Spleen (tissue), 11 donors: ENCODE data around the gene QSER1. TPM values are rescaled to one million over a fixed set of nuclear protein-coding genes. Genes with fewer than 3 reads are reported as not detected.

Experiments used
- DNase-seq: peaks from one replicate; pipeline ENCODE4 v3.0.0-alpha.2; 2020
- H3K27ac ChIP-seq, 8 donors: fragments of 200-600 bp; sonication (generic) in 7 of 8; 1 replicate in 4 of 8; 2 replicates in 4 of 8; pipeline versions ENCODE4 v1.5.0 to v1.8.0; 2016 to 2021; ENCODE audit warnings: inconsistent platforms in 4 of 8, mild to moderate bottlenecking in 4 of 8, moderate library complexity in 1 of 8
- H3K27me3 ChIP-seq, 7 donors: fragments of 200-600 bp; sonication (generic) in 6 of 7; replicated peaks in 1 of 7; 1 replicate in 4 of 7; 2 replicates in 3 of 7; pipeline versions ENCODE4 v1.5.0 to v1.8.0; 2016 to 2021; ENCODE audit warnings: inconsistent platforms in 3 of 7, mild to moderate bottlenecking in 1 of 7
- H3K36me3 ChIP-seq, 6 donors: fragments of 200-600 bp; sonication (generic) in 5 of 6; 1 replicate in 4 of 6; 2 replicates in 2 of 6; pipeline versions ENCODE4 v1.5.0 to v1.8.0; 2016 to 2021; ENCODE audit warnings: inconsistent platforms in 2 of 6
- H3K4me1 ChIP-seq, 6 donors: fragments of 200-600 bp; sonication (generic) in 5 of 6; 1 replicate in 3 of 6; 2 replicates in 3 of 6; pipeline versions ENCODE4 v1.5.0 to v1.8.0; 2016 to 2021; ENCODE audit warnings: inconsistent platforms in 3 of 6
- H3K4me3 ChIP-seq, 8 donors: fragments of 200-600 bp; sonication (generic) in 7 of 8; 1 replicate in 4 of 8; 2 replicates in 4 of 8; pipeline versions ENCODE4 v1.5.0 to v1.8.0; 2016 to 2021; ENCODE audit warnings: inconsistent platforms in 4 of 8, mild to moderate bottlenecking in 4 of 8, moderate library complexity in 2 of 8
- H3K9me3 ChIP-seq, 8 donors: fragments of 200-600 bp; sonication (generic) in 7 of 8; 1 replicate in 4 of 8; 2 replicates in 4 of 8; pipeline versions ENCODE4 v1.5.0 to v1.8.0; 2016 to 2021; ENCODE audit warnings: inconsistent platforms in 4 of 8
- POLR2A ChIP-seq, 3 donors: fragments of 450-650 bp; IDR thresholded peaks; one replicate each; pipeline ENCODE4 v1.5.1; 2017; ENCODE audit warnings: antibody characterized with exemption in 3 of 3, mild to moderate bottlenecking in 1 of 3
- POLR2AphosphoS5 ChIP-seq, 3 donors: sonication (generic); formaldehyde crosslinking; IDR thresholded peaks; one replicate each; pipeline ENCODE4 v1.5.1; 2017; ENCODE audit warnings: antibody characterized with exemption in 3 of 3
- WGBS, 5 donors: extraction: QIAGEN DNeasy Blood & Tissue Kit in 3 of 5; methylation state at CpG; one replicate each; pipeline versions ENCODE4 v1.1.5 to v1.1.7; 2013 to 2018; 5-methylcytosine and 5-hydroxymethylcytosine counted together
- intact Hi-C: fragments of 100-400 bp; cut with DNase I; formaldehyde crosslinking; loops from one replicate; pipeline ENCODE4 v1.15.0; 2023; ENCODE audit warnings: low total_unique reads
- polyA plus RNA-seq, 3 donors: library from polyadenylated mRNA; stranded (reverse); fragments of 200-250 nt; gene quantifications; one replicate each; pipeline ENCODE4 v1.2.1, GENCODE V29; 2013
- total RNA-seq, 7 donors: library from RNA; depleted of rRNA in 3 of 7; stranded (reverse); fragments of >200 nt in 3 of 7; fragmentation: NEBNext Ultra II Directional in 4 of 7; extraction: Animal tissue kit (Norgen Biotek cat#: 25700) in 4 of 7; gene quantifications; one replicate each; pipeline versions ENCODE4 v1.1.0 to v1.2.1, GENCODE V29; 2016 to 2021
- TF ChIP-seq, protein P1 (sequence below), 11 experiments: fragments of 200-600 bp in 7 of 11; fragments of 450-650 bp in 4 of 11; sonication (generic) in 4 of 11; IDR thresholded peaks in 8 of 11; conservative IDR thresholded peaks in 3 of 11; 1 replicate in 7 of 11; 2 replicates in 4 of 11; pipeline versions ENCODE4 v1.4.0 to v1.8.0; 2016 to 2021; ENCODE audit warnings: antibody characterized with exemption in 11 of 11, inconsistent platforms in 4 of 11, mild to moderate bottlenecking in 1 of 11
- donor health status: healthy with polysubstance abuse.
- donor health status: DM: no; HTN: no; CAD: no; lungs with moderate emphysema.
- donor health status: DM: no; HTN: no; CAD: no.
- donor health status: Bipolar disorder and iron deficiency.
- donor health status: healthy.
- donor health status: DM: no; HTN: no; CAD: no.
- donor health status: DM: yes; HTN: yes; CAD: no.

Gene QSER1
- total and polyA plus RNA-seq, 10 donors: 2.4 to 34.9 (median 24.6) TPM

DNA sequence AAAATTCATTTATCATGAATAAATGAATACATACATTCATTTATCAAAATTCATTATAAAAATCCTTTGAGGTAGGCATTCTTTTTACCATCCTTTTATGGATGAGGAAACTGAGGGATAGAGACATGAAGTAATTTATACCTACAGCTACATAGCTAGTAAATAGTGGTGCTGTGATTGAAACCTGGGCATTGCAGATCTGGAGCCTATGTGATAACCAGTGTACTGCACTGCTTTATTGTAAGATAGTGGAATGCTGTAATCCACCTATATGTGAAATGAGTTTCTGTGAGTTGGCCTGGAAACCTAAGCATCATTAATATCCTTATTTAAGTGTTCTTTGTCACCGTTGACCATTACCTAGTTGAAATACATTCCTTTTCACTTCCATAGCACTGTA is 4.5 kb downstream of the QSER1 start:
- Histone ChIP-seq H3K27ac (no peak overlapping the region), H3K36me3 (peaks cover 0 to 7% (median 0%) of the 10 kb centered on the region in 6 donors), H3K4me1 (peaks cover 0 to 67% (median 49%) of the 10 kb centered on the region in 6 donors), H3K9me3 (no peaks in the 10 kb centered on the region), H3K27me3 (no peaks in the 10 kb centered on the region), H3K4me3 (no peak overlapping the region)
- TF ChIP-seq POLR2A (IDR thresholded peaks at IDR 0.05) (no peak), POLR2AphosphoS5 (IDR thresholded peaks at IDR 0.05) (no peak)
- TF ChIP-seq, protein P1, sequence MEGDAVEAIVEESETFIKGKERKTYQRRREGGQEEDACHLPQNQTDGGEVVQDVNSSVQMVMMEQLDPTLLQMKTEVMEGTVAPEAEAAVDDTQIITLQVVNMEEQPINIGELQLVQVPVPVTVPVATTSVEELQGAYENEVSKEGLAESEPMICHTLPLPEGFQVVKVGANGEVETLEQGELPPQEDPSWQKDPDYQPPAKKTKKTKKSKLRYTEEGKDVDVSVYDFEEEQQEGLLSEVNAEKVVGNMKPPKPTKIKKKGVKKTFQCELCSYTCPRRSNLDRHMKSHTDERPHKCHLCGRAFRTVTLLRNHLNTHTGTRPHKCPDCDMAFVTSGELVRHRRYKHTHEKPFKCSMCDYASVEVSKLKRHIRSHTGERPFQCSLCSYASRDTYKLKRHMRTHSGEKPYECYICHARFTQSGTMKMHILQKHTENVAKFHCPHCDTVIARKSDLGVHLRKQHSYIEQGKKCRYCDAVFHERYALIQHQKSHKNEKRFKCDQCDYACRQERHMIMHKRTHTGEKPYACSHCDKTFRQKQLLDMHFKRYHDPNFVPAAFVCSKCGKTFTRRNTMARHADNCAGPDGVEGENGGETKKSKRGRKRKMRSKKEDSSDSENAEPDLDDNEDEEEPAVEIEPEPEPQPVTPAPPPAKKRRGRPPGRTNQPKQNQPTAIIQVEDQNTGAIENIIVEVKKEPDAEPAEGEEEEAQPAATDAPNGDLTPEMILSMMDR (IDR thresholded peaks at IDR 0.05 in 8 of 11, conservative IDR thresholded peaks at IDR 0.05 in 3 of 11): no peak
- no peak for DNase-seq
- intact Hi-C loops: no loop called here
- WGBS, 5 donors: 75 to 97% (median 89%) methylated on average over 1 of the region's 1 CpG

DNA sequence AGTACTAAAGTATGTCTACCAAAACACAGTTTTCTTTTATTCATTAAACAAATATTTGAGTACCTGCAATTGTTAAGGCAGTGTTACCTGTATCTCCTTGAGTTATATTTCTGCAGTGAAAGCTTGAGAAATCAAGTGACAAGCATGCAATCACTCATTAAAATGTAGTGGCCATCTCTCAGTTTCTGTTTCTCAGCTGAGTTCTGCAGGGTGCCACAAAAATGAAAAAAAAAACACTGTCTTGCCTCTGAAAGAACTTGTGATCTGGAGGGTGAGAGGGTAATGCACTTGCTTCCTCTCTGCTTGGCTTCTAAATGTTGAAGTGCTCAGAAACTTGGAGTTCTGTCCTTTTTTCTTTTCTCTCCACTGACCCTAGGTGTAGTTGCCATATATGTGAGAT is 6.8 kb downstream of the QSER1 start:
- peaks cover 0 to 65% (median 44%) of the 10 kb centered on the region in 6 donors for H3K4me1 ChIP-seq
- no peak for DNase-seq
- H3K27me3 ChIP-seq: no peaks in the 10 kb centered on the region
- peaks cover 0 to 7% (median 0%) of the 10 kb centered on the region in 6 donors for H3K36me3 ChIP-seq
- no peak overlapping the region for H3K4me3 ChIP-seq
- peak overlapping the region in 1 of 8 donors; percentile 7 for H3K27ac ChIP-seq
- no peaks in the 10 kb centered on the region for H3K9me3 ChIP-seq
- TF ChIP-seq, protein P1 (IDR thresholded peaks at IDR 0.05 in 8 of 11, conservative IDR thresholded peaks at IDR 0.05 in 3 of 11): no peak
- TF ChIP-seq POLR2AphosphoS5 (IDR thresholded peaks at IDR 0.05): no peak
- TF ChIP-seq POLR2A (IDR thresholded peaks at IDR 0.05): no peak
- intact Hi-C loops: no loop called here

DNA sequence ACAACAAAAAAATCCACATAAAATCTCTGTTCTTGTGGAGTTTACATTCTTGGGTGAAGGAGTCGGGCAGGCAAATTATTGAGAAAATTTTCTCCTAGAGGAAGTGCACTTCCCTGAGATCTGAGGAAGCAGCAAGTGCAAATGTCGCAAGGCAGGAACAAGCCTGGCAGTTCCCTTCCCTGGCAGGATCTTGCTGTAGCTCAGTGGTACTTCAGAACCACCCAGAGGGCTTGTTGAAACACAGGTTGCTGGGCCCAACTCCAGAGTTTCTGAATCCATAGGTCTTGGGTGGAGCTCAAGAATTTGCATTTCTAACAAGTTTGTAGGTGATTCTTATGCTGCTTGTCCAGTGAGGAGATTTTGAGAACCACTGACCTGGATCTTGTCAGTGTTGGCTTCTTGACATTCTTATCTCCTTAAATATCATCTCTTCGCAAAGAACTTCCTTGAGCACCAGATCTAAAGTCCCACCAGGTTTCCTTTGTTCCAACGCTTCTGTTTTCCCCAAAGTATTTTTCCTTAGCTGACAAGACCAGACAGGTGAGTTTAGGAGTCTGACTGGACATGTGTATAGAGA is 9.6 kb downstream of the QSER1 start:
- intact Hi-C loops: loop anchor here (10.0 kb wide), 1 partner anchor 123 kb away; no protein-coding TSS in a partner anchor
- WGBS, 5 donors: 61 to 82% (median 79%) methylated on average over 4 of the region's 4 CpGs

DNA sequence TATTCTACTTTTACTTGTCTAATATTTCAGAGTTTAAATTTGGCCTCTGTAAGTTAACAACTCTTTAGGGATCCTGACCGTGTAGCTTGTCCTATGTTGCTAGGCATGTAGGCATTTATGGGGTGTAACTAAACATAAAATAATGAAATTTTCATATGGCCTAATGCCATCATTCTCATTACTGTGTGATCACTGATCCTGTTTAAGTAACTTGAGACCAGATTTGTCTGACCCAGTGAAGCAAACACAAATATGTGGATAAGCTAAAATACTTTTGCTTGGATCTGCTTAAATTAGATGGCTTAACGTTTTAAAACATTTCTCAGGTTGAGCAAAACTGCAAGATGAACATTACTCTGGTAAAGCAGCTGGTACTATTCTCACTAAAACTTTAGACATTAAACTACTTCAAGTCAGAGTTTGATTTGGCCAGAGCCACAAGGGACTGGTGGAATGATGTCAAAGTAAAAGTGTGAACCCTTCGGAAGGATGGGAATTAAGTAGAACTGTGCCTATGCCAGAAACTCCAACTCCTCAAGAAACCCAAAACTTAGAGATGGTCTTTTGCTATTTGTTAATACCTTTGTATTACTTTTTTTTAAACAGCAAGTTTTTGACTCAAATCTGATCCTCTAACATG is 12.5 kb downstream of the QSER1 start:
- 75 to 83% (median 79%) methylated on average over 3 of the region's 3 CpGs for WGBS, 5 donors
- Histone ChIP-seq H3K36me3 (no peaks in the 10 kb centered on the region), H3K27ac (peak overlapping the region in 1 of 8 donors; percentile 22), H3K27me3 (no peaks in the 10 kb centered on the region), H3K9me3 (no peaks in the 10 kb centered on the region), H3K4me1 (peaks cover 0 to 44% (median 21%) of the 10 kb centered on the region in 6 donors), H3K4me3 (no peak overlapping the region)
- TF ChIP-seq POLR2AphosphoS5 (IDR thresholded peaks at IDR 0.05) (no peak), POLR2A (IDR thresholded peaks at IDR 0.05) (no peak)
- TF ChIP-seq, protein P1 (IDR thresholded peaks at IDR 0.05 in 8 of 11, conservative IDR thresholded peaks at IDR 0.05 in 3 of 11): no peak
- intact Hi-C loops: loop anchor here (10.0 kb wide), 1 partner anchor 120 kb away; no protein-coding TSS in a partner anchor
- DNase-seq: no peak

More for the DNA sequence above, 9.6 kb downstream of the QSER1 start:
- Histone ChIP-seq H3K4me3 (no peak overlapping the region), H3K4me1 (peaks cover 0 to 61% (median 31%) of the 10 kb centered on the region in 6 donors), H3K9me3 (no peaks in the 10 kb centered on the region), H3K27ac (no peak overlapping the region), H3K36me3 (peaks cover 0 to 7% (median 0%) of the 10 kb centered on the region in 6 donors), H3K27me3 (no peaks in the 10 kb centered on the region)
- DNase-seq: no peak
- TF ChIP-seq, protein P1 (IDR thresholded peaks at IDR 0.05 in 8 of 11, conservative IDR thresholded peaks at IDR 0.05 in 3 of 11): no peak
- TF ChIP-seq POLR2A (IDR thresholded peaks at IDR 0.05): no peak
- TF ChIP-seq POLR2AphosphoS5 (IDR thresholded peaks at IDR 0.05): no peak
